CD4-positive, alpha-beta T cell (primary cell): Measurements from ENCODE around the gene TECPR2. TPM values are rescaled to one million over a fixed set of nuclear protein-coding genes. Genes with fewer than 3 reads are reported as not detected.

Experiments used
- ATAC-seq: fragments of 200-7000 bp; cut with Tn5 transposase; one replicate; pipeline ENCODE4 v1.10.0; 2022; ENCODE audit warnings: mild to moderate bottlenecking; ENCODE audit not compliant: poor library complexity
- CTCF ChIA-PET: fragments of 350-600 bp; sonication (Branson Sonifier 250); formaldehyde crosslinking; loops from one replicate; lab custom pipeline; 2021; ENCODE audit warnings: antibody characterized with exemption, inconsistent platforms; lab: Charles Lee
- POLR2A ChIA-PET: fragments of 350-600 bp; sonication (Branson Sonifier 250); formaldehyde crosslinking; loops from one replicate; lab custom pipeline; 2021; ENCODE audit warnings: antibody characterized with exemption, inconsistent platforms; lab: Charles Lee
- DNase-seq, 14 experiments: peaks; one replicate each; pipeline ENCODE4 v3.0.0-alpha.2; 2013 to 2020; ENCODE audit warnings: mixed read lengths in 2 of 14
- H3K27ac ChIP-seq, 2 donors: one replicate each; pipeline versions ENCODE4 v1.5.1 to v1.7.0; 2013; ENCODE audit warnings: low read length in 2 of 2, low read depth in 1 of 2, mild to moderate bottlenecking in 1 of 2
- H3K27me3 ChIP-seq, 2 experiments: 1 replicate in 1 of 2; 2 replicates in 1 of 2; pipeline versions ENCODE4 v1.6.1 to v1.7.0; 2013; ENCODE audit warnings: low read length in 2 of 2, control low read depth in 1 of 2, mild to moderate bottlenecking in 1 of 2, moderate library complexity in 1 of 2; ENCODE audit not compliant: insufficient read depth in 2 of 2, control insufficient read depth in 1 of 2
- H3K36me3 ChIP-seq: one replicate; pipeline ENCODE4 v1.6.1; 2013; ENCODE audit warnings: low read length, control low read depth; ENCODE audit not compliant: insufficient read depth
- H3K4me1 ChIP-seq: one replicate; pipeline ENCODE4 v1.6.1; 2013; ENCODE audit warnings: low read length, control low read depth; ENCODE audit not compliant: insufficient read depth
- H3K4me3 ChIP-seq: one replicate; pipeline ENCODE4 v1.5.1; 2013; ENCODE audit warnings: mild to moderate bottlenecking, low read length, moderate library complexity
- H3K9me3 ChIP-seq, 2 experiments: 1 replicate in 1 of 2; 2 replicates in 1 of 2; pipeline versions ENCODE4 v1.6.1 to v1.7.0; 2013; ENCODE audit warnings: low read length in 2 of 2, mild to moderate bottlenecking in 2 of 2, control low read depth in 1 of 2, moderate library complexity in 1 of 2; ENCODE audit not compliant: control insufficient read depth in 1 of 2, insufficient read depth in 1 of 2
- H3K27ac Mint-ChIP-seq: one replicate; pipeline ENCODE4 v1.8.0; 2020; ENCODE audit warnings: mixed read lengths
- H3K27me3 Mint-ChIP-seq: one replicate; pipeline ENCODE4 v1.8.0; 2021; ENCODE audit warnings: mixed read lengths
- H3K36me3 Mint-ChIP-seq: one replicate; pipeline ENCODE4 v1.8.0; 2021; ENCODE audit warnings: low read depth, mixed read lengths
- H3K4me1 Mint-ChIP-seq: one replicate; pipeline ENCODE4 v1.8.0; 2021; ENCODE audit warnings: low read depth, mixed read lengths
- H3K4me3 Mint-ChIP-seq: one replicate; pipeline ENCODE4 v1.8.0; 2020; ENCODE audit warnings: mild to moderate bottlenecking, mixed read lengths
- H3K9me3 Mint-ChIP-seq: one replicate; pipeline ENCODE4 v1.8.0; 2020; ENCODE audit warnings: mixed read lengths
- CTCF ChIP-seq: fragments of 200-600 bp; IDR thresholded peaks from one replicate; pipeline ENCODE4 v1.8.0; 2022; ENCODE audit warnings: antibody characterized with exemption, mild to moderate bottlenecking
- intact Hi-C, 2 experiments: fragments of 100-400 bp; cut with DNase I in 1 of 2; cut with micrococcal nuclease in 1 of 2; formaldehyde crosslinking; loops; one replicate each; pipeline versions ENCODE4 v1.15.1 to v1.9.0; 2023 to 2025; cut with DNase I, micrococcal nuclease
- total RNA-seq, 174 experiments: library from RNA in 2 of 174; stranded (reverse) in 2 of 174; gene quantifications; one replicate each; pipeline ENCODE4 v1.2.3 and lab custom pipeline; 2021 to 2026

TECPR2 gene
- total RNA-seq, 2 experiments from 2014 or later, result 5.0 to 5.4 TPM

- no peak overlapping the region for H3K4me3 ChIP-seq
- POLR2A ChIA-PET, result no interaction called here
- H3K27me3 ChIP-seq, result no peaks in the 10 kb centered on the region
- no peaks in the 10 kb centered on the region for H3K4me1 ChIP-seq
- CTCF ChIA-PET, result no interaction called here
- no peaks in the 10 kb centered on the region for H3K9me3 ChIP-seq
- H3K4me1 Mint-ChIP-seq, result no peaks in the 10 kb centered on the region
- no peak overlapping the region for H3K27ac Mint-ChIP-seq
- no peak overlapping the region for H3K4me3 Mint-ChIP-seq
- H3K27ac ChIP-seq, result no peak overlapping the region
- peaks cover 17% of the 10 kb centered on the region for H3K36me3 Mint-ChIP-seq
- H3K9me3 Mint-ChIP-seq, result no peaks in the 10 kb centered on the region
- no peak for TF ChIP-seq CTCF
- DNase-seq (no peak), ATAC-seq (no peak)
- no peaks in the 10 kb centered on the region for H3K27me3 Mint-ChIP-seq
- intact Hi-C loops, result no loop called here
- peaks cover 7% of the 10 kb centered on the region for H3K36me3 ChIP-seq
Measured at GRCh38 chr14:102417646-102418045, 54.9 kb downstream of the TECPR2 start.

- no peak for TF ChIP-seq CTCF
- Histone ChIP-seq H3K4me1 (no peaks in the 10 kb centered on the region), H3K36me3 (peaks cover 7% of the 10 kb centered on the region), H3K27ac (no peak overlapping the region), H3K27me3 (no peaks in the 10 kb centered on the region), H3K4me3 (no peak overlapping the region), H3K9me3 (no peaks in the 10 kb centered on the region)
- Mint-ChIP-seq H3K4me3 (no peak overlapping the region), H3K9me3 (no peaks in the 10 kb centered on the region), H3K36me3 (peaks cover 17% of the 10 kb centered on the region), H3K27me3 (no peaks in the 10 kb centered on the region), H3K27ac (no peak overlapping the region), H3K4me1 (no peaks in the 10 kb centered on the region)
- DNase-seq (no peak), ATAC-seq (no peak)
- intact Hi-C loops, result no loop called here
- POLR2A ChIA-PET, result no interaction called here
- CTCF ChIA-PET, result no interaction called here
Measured at GRCh38 chr14:102418169-102418852, 55.6 kb downstream of the TECPR2 start.

GRCh38 chr14:102418853-102419240, 56.1 kb downstream of the TECPR2 start:
- Mint-ChIP-seq H3K27me3 (no peaks in the 10 kb centered on the region), H3K4me3 (no peak overlapping the region), H3K27ac (no peak overlapping the region), H3K36me3 (peaks cover 17% of the 10 kb centered on the region), H3K9me3 (no peaks in the 10 kb centered on the region), H3K4me1 (no peaks in the 10 kb centered on the region)
- no peak for DNase-seq
- no peak for ATAC-seq
- Histone ChIP-seq H3K36me3 (peaks cover 7% of the 10 kb centered on the region), H3K27me3 (no peaks in the 10 kb centered on the region), H3K9me3 (no peaks in the 10 kb centered on the region), H3K27ac (no peak overlapping the region), H3K4me3 (no peak overlapping the region), H3K4me1 (no peaks in the 10 kb centered on the region)
- POLR2A ChIA-PET, result no interaction called here
- TF ChIP-seq CTCF, result no peak
- intact Hi-C loops, result no loop called here
- CTCF ChIA-PET, result no interaction called here
